GM21526 (cell line): ENCODE results near the gene SYNE3.

Experiments used
- ATAC-seq: cut with Tn5 transposase; IDR thresholded peaks from one replicate; pipeline ENCODE4 v1.9.1; 2021; ENCODE audit warnings: moderate library complexity; ENCODE audit not compliant: unreplicated experiment, low FRiP score

Gene SYNE3

GRCh38 chr14:95493503-95493902, 22.9 kb downstream of the SYNE3 start:
- ATAC-seq: no peak

- no peak for ATAC-seq
These were observed 24.4 kb downstream of the SYNE3 start for GRCh38 chr14:95491936-95492608.

DNA sequence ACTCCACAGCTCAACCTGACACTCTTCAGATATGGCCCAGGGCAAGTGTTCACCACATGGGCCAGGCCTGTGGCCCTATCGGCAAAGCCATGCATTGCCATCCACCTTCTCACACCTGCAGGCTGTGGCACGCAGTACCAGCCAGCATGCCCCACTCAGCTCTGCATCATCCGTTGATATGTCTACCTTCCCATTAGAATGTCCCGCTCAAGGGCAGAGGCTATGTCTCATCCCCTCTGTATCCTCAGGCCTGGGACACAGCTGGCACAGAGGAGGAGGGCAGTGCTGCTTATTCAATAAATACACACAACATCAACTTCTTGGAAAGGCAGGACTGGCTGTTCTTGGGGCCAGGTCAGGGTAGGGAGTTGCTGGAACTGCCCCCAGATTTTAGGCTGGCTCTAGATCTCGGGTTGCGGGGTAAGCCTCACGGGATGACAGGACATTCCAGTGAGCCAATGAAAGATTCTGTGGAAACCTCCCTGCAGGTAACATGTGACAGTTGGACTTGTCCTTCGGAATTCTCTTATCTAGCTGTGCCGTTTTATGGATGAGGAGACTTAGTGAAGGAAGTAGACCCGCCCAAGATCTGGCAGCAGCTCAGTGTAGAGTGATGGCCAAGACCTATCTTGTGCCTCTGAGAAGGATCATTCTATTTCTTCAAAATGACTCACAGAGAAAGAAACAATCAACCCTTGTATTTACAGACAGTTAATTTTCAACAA, 25.6 kb downstream of the SYNE3 start:
- no peak for ATAC-seq

DNA sequence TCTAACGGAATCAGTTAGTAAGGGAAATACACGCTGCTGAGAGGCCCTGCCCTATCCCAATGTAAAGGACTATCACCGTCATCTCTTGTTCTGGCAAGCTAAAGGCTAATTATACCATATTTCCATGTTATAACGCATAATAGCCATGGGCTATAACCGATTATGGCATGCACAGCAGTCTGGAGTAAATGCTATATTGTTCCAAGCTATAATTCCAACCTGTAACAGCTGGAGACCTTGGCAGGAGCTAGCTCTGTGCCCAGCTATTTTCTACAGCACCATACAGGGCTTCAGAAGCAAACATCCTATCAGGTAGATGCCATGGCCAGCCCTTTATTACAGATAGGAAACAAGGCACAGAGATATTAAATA, 26.3 kb downstream of the SYNE3 start:
- no peak for ATAC-seq

GRCh38 chr14:95489214-95490137, 27.0 kb downstream of the SYNE3 start:
- no peak for ATAC-seq

GRCh38 chr14:95488376-95489213, 27.9 kb downstream of the SYNE3 start:
- no peak for ATAC-seq

DNA sequence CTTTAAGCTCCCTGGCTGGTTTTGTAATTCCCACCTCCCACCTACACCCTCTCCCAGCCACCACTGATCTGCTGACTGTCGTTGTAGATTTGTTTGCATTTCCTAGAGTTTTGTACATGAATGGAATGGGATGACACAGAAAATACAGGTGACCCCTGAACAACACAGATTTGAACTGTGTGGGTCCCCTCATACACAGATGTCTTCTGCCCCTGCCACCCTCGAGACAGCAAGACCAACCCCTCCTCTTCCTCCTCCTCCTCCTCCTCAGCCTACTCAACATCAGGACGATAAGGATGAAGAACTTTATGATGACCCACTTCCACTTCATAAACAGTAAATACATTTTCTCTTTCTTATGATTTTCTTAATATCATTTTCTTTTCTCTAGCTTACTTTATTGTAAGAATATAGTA, 28.8 kb downstream of the SYNE3 start:
- no peak for ATAC-seq

- no peak for ATAC-seq
These were observed 29.4 kb downstream of the SYNE3 start for GRCh38 chr14:95486875-95487668.

DNA sequence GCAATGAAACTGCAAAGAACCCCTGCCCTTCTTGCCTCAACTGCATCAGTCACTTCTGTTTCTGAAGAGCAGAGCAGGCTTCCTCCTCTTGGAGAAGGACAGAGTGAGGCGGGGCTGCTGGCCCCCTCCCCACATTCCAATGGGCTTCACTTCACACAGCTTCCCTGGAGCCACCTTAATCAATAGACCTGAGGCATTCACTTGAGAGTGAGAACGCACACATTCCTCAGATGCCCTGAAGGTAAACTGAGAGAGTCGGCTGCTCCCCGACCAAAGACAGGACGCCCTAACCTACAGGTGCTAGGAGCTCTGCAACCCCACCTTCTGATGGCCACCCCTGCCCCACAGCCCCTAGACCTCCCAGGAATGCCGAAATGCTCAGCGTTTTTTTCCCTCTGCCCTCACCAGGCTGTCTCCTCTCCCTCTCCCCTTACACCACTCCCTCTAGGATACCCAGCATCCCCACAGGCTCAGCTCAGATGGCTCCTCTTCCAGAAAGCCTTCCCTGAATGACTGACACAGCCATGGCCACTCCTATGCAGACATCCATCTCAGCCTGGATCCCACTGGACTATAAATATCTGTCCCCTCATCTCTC, 31.1 kb downstream of the SYNE3 start:
- ATAC-seq: no peak

DNA sequence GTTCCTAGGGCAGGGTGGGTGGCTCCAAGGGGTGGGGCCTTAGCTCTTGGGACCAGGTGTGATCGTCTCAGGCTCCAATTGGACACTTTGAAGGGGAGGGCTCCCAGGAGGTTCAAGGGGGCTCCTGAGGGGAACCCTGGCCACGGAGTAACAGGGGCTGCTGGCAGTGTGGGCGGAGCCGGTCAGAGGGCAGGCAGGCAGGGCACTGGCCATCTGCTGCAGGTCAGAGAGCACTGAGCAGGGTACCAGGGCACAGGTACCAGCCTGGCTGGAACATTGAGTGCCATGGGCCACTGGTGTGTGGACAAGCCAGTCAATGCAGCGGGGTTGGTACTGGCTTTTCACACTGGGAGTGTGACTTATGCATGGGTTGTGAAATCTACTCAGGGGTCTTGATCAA, 32.2 kb downstream of the SYNE3 start:
- ATAC-seq: no peak

- ATAC-seq: no peak
These were observed 32.9 kb downstream of the SYNE3 start for GRCh38 chr14:95483309-95484165.

DNA sequence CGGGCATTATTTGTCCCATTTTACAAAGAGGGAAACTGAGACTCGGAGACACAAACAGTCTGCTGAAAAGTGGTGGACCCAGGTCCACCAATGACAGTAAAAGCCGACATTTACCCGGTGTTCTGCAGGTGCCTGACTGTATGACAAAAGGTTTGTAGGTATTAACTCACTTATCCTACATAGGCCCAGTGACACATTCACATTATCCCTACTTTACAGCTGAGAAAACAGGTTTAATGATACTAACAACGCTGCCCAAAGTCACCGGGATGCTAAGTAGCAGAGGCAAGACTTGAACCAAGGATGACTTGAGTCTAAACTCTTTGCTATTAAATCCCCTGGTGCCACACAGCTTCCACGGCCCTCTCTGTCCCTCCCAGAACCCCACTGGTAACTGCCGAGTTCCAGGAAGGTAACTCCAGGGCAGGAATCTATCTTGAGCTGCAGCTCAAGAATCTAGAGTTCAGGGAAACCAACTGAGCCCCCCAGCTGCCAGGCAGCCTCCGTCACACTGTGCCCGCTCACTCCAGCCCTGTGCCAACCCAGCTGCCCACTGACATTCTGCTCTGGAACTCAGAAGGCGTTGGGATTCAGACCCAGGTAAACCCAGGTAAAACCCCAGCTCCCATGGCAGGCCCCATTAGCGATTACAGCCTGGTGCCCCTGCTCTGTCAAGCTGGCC, 33.7 kb downstream of the SYNE3 start:
- no peak for ATAC-seq

DNA sequence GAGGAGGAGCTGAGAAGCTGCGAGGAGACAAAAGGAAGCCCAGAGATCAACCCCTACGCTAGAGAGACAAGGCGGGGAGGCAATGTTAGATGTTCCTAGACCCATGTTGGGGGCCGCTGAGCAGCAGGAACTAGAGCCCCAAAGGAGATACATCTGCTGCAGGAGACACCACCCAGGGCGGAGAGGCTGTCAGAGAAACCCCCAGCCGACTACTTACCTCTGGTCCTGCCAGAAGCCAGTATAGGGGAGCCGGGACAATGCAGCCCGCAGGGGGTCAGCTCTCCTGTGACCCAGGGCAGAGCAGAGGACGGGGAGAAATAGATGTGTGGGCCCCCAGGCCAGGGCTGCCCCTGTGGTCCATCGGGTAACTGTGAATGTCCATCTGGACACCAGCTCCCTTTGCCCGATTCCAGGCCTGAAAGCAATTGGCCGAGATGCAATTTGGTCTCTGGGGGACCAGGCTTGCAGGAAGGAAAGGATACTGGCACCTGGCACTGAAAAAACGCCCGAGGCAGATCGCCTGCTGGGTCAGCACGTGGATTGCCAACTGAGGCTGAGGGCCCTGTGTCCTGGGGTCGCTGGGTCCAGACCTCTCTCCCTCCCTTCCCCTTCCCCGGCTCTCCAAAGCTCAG, 34.9 kb downstream of the SYNE3 start:
- no peak for ATAC-seq

DNA sequence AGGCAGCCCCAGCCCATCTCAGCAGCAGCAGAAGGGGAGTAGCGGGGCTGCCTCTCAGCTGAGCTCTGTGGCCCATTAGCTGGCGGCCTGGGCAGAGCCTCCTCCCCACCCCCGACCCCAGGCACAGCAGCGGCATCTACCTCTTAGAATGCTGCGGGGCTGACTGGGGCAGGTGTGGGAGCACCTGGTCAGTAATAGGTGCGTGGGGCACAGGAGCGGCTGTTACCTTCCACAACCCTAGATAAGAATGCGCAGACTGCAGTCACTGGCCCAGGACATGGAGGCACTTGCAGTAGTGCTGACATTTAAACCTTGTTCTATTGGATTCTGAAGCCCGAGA, 35.6 kb downstream of the SYNE3 start:
- no peak for ATAC-seq

- ATAC-seq: no peak
These were observed 36.2 kb downstream of the SYNE3 start for GRCh38 chr14:95480109-95480886.

- ATAC-seq: no peak
These were observed 37.0 kb downstream of the SYNE3 start for GRCh38 chr14:95479494-95479893.

DNA sequence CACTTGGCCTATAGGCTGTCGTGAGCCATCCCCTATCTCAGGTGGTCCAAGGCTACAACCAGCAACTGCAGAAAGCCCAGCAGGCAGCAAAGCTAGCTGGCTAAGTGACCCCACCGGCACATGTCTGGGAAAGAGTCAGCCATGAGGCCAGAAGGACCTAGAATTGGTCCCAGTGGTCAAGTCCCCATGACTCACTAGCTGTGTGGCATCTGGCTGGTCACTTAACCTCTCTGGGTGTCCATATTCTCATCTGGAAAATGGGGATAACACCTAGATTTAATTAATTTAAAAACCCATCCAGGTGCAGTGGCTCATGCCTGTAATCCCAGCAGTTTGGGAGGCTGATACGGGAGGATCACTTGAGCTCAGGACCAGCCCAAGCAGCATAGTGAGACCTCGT, 37.6 kb downstream of the SYNE3 start:
- no peak for ATAC-seq
